Peyer's patch (tissue), 4 donors: ENCODE measurements around the gene IAPP.

Source experiments
- CTCF ChIP-seq, 6 experiments: fragments of 450-650 bp in 4 of 6; fragments of 200-600 bp in 2 of 6; sonication (generic) in 1 of 6; IDR thresholded peaks; one replicate each; pipeline ENCODE4 v1.5.1; 2017 to 2019; ENCODE audit warnings: antibody characterized with exemption in 6 of 6, mild to moderate bottlenecking in 3 of 6, moderate library complexity in 1 of 6
- POLR2A ChIP-seq, 2 donors: fragments of 450-650 bp; IDR thresholded peaks; one replicate each; pipeline ENCODE4 v1.5.1; 2017; ENCODE audit warnings: antibody characterized with exemption in 2 of 2, mild to moderate bottlenecking in 2 of 2, moderate library complexity in 2 of 2

- no peak for TF ChIP-seq CTCF (IDR thresholded peaks at IDR 0.05)
- TF ChIP-seq POLR2A (IDR thresholded peaks at IDR 0.05), result no peak
Observed at GRCh38 chr12:21379218-21379617, 6.5 kb downstream of the IAPP start.
